ENCODE data around the gene ARMC9.
A peak's percentile ranks its signal among the peaks of the same experiment; 100 is the strongest.
"Not testable (repeated sequence)": the region's sequence is repeated elsewhere in the genome, so short reads cannot be mapped to it uniquely, and the experiment has no call there.

Gene ARMC9

DNA sequence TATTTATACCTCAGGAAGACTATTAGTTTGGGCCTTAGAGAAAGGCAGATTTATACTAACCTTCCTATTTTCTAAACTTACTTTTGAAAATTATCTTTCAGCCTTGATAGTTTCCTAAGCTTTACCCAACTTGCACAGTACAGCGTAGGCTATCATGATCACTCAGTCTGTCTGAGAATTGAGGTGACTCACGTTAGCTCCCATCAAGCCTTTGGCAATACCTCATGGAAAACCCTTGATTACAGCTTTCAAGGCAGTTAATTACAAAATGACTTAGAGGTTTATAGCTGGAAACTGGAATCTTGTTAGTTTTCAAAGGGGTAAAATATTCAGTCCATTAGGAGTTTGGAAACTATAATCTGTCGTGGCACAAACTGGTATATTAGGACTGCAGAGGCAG lies 26.4 kb upstream of the ARMC9 start:
- no peak for TF ChIP-seq CTCF (conservative IDR thresholded peaks at IDR 0.05; ENCODE audit: control insufficient read depth, insufficient read depth, low read depth, low read length)
- DNase-seq (ENCODE audit: low read depth), result peak; percentile 63
- H3K4me3 ChIP-seq (ENCODE audit: control insufficient read depth, low read depth, low read length), result no peak overlapping the region

DNA sequence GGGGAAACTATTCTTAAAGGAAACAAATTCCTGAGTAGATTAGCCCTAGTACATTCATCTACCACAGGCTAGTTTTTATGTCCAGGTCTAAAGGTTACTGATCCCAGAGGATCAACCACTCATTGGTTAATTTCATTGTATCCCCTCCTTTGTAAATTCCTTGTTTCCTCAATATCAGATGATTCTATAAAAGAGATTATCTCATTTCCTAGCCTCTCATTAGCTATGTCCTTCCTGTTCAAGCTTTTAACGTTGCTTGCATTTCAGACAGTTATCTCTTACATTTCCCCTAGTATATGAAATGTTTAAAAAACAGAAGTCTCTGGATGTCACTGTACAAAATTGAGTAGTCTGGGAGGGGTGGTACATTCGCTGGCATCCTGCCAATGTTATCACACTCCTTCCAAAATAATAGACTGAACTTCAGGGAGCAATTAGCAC lies 24.2 kb upstream of the ARMC9 start:
- no peak for TF ChIP-seq CTCF (conservative IDR thresholded peaks at IDR 0.05; ENCODE audit: control insufficient read depth, insufficient read depth, low read depth, low read length)
- DNase-seq (ENCODE audit: low read depth), result no peak
- H3K4me3 ChIP-seq (ENCODE audit: control insufficient read depth, low read depth, low read length), result no peak overlapping the region

DNA sequence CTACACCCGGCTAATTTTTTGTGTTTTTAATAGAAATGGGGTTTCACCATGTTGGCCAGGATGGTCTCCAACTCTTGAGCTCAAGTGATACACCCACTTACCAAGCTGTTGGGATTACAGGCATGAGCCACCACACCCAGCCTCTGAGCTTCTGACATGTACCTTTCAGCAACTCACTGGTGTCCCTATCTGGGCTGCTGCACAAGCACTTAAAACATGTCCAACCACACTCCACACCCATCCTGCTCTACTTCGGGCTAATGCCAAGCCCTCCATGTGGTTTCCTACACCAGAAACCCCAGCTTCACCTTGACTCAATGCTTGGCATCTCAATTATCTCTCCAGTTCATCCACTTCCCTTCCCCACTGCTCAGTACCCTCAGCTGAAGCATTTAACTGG lies 22.4 kb upstream of the ARMC9 start:
- no peak for TF ChIP-seq CTCF (conservative IDR thresholded peaks at IDR 0.05; ENCODE audit: control insufficient read depth, insufficient read depth, low read depth, low read length)

GRCh38 chr2:231177156-231178025 lies 21.0 kb upstream of the ARMC9 start:
- no peak for TF ChIP-seq CTCF (conservative IDR thresholded peaks at IDR 0.05; ENCODE audit: control insufficient read depth, insufficient read depth, low read depth, low read length)
- no peak for DNase-seq (ENCODE audit: low read depth)
- no peak overlapping the region for H3K4me3 ChIP-seq (ENCODE audit: control insufficient read depth, low read depth, low read length)

More for the DNA sequence above, 22.4 kb upstream of the ARMC9 start:
- H3K4me3 ChIP-seq (ENCODE audit: control insufficient read depth, low read depth, low read length), result no peak overlapping the region
- DNase-seq (ENCODE audit: low read depth), result no peak

GRCh38 chr2:231178805-231179204 lies 19.6 kb upstream of the ARMC9 start:
- not testable (repeated sequence) for H3K4me3 ChIP-seq (ENCODE audit: control insufficient read depth, low read depth, low read length); DNase-seq (ENCODE audit: low read depth)

GRCh38 chr2:231181860-231182512 lies 16.4 kb upstream of the ARMC9 start:
- no peak for TF ChIP-seq CTCF (conservative IDR thresholded peaks at IDR 0.05; ENCODE audit: control insufficient read depth, insufficient read depth, low read depth, low read length)
- H3K4me3 ChIP-seq (ENCODE audit: control insufficient read depth, low read depth, low read length), result no peak overlapping the region
- peak; percentile 63 for DNase-seq (ENCODE audit: low read depth)

- H3K4me3 ChIP-seq (ENCODE audit: control insufficient read depth, low read depth, low read length), result no peak overlapping the region
- TF ChIP-seq CTCF (conservative IDR thresholded peaks at IDR 0.05; ENCODE audit: control insufficient read depth, insufficient read depth, low read depth, low read length), result no peak
- DNase-seq (ENCODE audit: low read depth), result no peak
These were observed 15.9 kb upstream of the ARMC9 start for GRCh38 chr2:231182513-231182899.
